NCI-H1092 (cell line): ENCODE measurements around the gene ZMIZ1.

Experiments
- DNase-seq: peaks from one replicate; lab custom pipeline; 2025; lab: John Stamatoyannopoulos, UW

ZMIZ1 gene

GRCh38 chr10:79139124-79139835 lies 70.5 kb downstream of the ZMIZ1 start:
- no peak for DNase-seq

- no peak for DNase-seq
Measured at GRCh38 chr10:79140085-79140793, 71.5 kb downstream of the ZMIZ1 start.

- DNase-seq, result no peak
Measured at GRCh38 chr10:79140855-79141254, 72.1 kb downstream of the ZMIZ1 start.

- no peak for DNase-seq
Measured at GRCh38 chr10:79142064-79142491, 73.3 kb downstream of the ZMIZ1 start.

- no peak for DNase-seq
Measured at GRCh38 chr10:79142522-79143309, 74.0 kb downstream of the ZMIZ1 start.

- no peak for DNase-seq
Measured at GRCh38 chr10:79143879-79144278, 75.1 kb downstream of the ZMIZ1 start.

GRCh38 chr10:79144351-79145173 lies 75.8 kb downstream of the ZMIZ1 start:
- DNase-seq, result no peak

- DNase-seq, result no peak
Measured at GRCh38 chr10:79145174-79145483, 76.4 kb downstream of the ZMIZ1 start.

- no peak for DNase-seq
Measured at GRCh38 chr10:79145517-79146470, 77.0 kb downstream of the ZMIZ1 start.

- no peak for DNase-seq
Measured at GRCh38 chr10:79146611-79147130, 77.9 kb downstream of the ZMIZ1 start.

GRCh38 chr10:79147306-79147705 lies 78.5 kb downstream of the ZMIZ1 start:
- no peak for DNase-seq

- no peak for DNase-seq
Measured at GRCh38 chr10:79147796-79148451, 79.2 kb downstream of the ZMIZ1 start.

- DNase-seq, result peak; percentile 61
Measured at GRCh38 chr10:79148452-79149344, 79.9 kb downstream of the ZMIZ1 start.

- DNase-seq, result no peak
Measured at GRCh38 chr10:79149345-79149661, 80.5 kb downstream of the ZMIZ1 start.

- DNase-seq, result peak; percentile 12
Measured at GRCh38 chr10:79149662-79150443, 81.1 kb downstream of the ZMIZ1 start.

- no peak for DNase-seq
Measured at GRCh38 chr10:79150444-79150754, 81.6 kb downstream of the ZMIZ1 start.

GRCh38 chr10:79152423-79152817 lies 83.7 kb downstream of the ZMIZ1 start:
- DNase-seq, result no peak

GRCh38 chr10:79153745-79154144 lies 85.0 kb downstream of the ZMIZ1 start:
- DNase-seq, result no peak
